Liver (tissue), 9 donors: ENCODE data around the gene ENC1. TPM values are rescaled to one million over a fixed set of nuclear protein-coding genes. Genes with fewer than 3 reads are reported as not detected.

Source experiments
- DNase-seq: peaks from one replicate; pipeline ENCODE4 v3.0.0-alpha.2; 2017; ENCODE audit warnings: low spot score
- H3K27ac ChIP-seq, 2 donors: one replicate each; pipeline ENCODE4 v1.7.0; 2013; ENCODE audit warnings: inconsistent platforms in 2 of 2, low read length in 2 of 2, control low read depth in 1 of 2, low read depth in 1 of 2, mild to moderate bottlenecking in 1 of 2
- H3K27me3 ChIP-seq, 4 donors: one replicate each; pipeline versions ENCODE4 v1.6.1 to v1.7.0; 2013; ENCODE audit warnings: low read length in 3 of 4, inconsistent platforms in 1 of 4, mild to moderate bottlenecking in 1 of 4, moderate library complexity in 1 of 4; ENCODE audit not compliant: control insufficient read depth in 4 of 4, insufficient read depth in 4 of 4
- H3K36me3 ChIP-seq, 4 donors: one replicate each; pipeline versions ENCODE4 v1.6.1 to v1.7.0; 2013; ENCODE audit warnings: low read length in 3 of 4, mild to moderate bottlenecking in 3 of 4, low read depth in 1 of 4, moderate library complexity in 1 of 4; ENCODE audit not compliant: control insufficient read depth in 4 of 4, insufficient read depth in 3 of 4
- H3K4me1 ChIP-seq, 4 donors: one replicate each; pipeline versions ENCODE4 v1.6.1 to v1.7.0; 2013; ENCODE audit warnings: low read length in 3 of 4, mild to moderate bottlenecking in 3 of 4, moderate library complexity in 1 of 4; ENCODE audit not compliant: control insufficient read depth in 4 of 4, insufficient read depth in 4 of 4
- H3K4me3 ChIP-seq, 3 donors: one replicate each; pipeline versions ENCODE4 v1.6.1 to v1.7.0; 2013; ENCODE audit warnings: low read length in 3 of 3, control low read depth in 1 of 3, low read depth in 1 of 3, mild to moderate bottlenecking in 1 of 3
- H3K9ac ChIP-seq, 2 donors: one replicate each; pipeline ENCODE4 v1.7.0; 2013; ENCODE audit warnings: low read length in 2 of 2, mild to moderate bottlenecking in 2 of 2, moderate library complexity in 2 of 2, control low read depth in 1 of 2, low read depth in 1 of 2
- H3K9me3 ChIP-seq, 4 donors: one replicate each; pipeline versions ENCODE4 v1.6.1 to v1.7.0; 2013; ENCODE audit warnings: low read length in 3 of 4; ENCODE audit not compliant: control insufficient read depth in 4 of 4
- EGR1 ChIP-seq, 2 donors: IDR thresholded peaks; 2 replicates each; pipeline ENCODE4 v1.6.1; 2016 to 2018; ENCODE audit warnings: antibody characterized with exemption in 2 of 2, low read depth in 2 of 2
- FOXA1 ChIP-seq: IDR thresholded peaks from 2 replicates; pipeline ENCODE4 v1.6.1; 2016; ENCODE audit warnings: antibody characterized with exemption
- FOXA2 ChIP-seq: IDR thresholded peaks from 2 replicates; pipeline ENCODE4 v1.6.1; 2016; ENCODE audit warnings: antibody characterized with exemption
- GABPA ChIP-seq, 2 donors: IDR thresholded peaks in 1 of 2; conservative IDR thresholded peaks in 1 of 2; 2 replicates each; pipeline ENCODE4 v1.6.1; 2016; ENCODE audit warnings: antibody characterized with exemption in 2 of 2, mild to moderate bottlenecking in 1 of 2, moderate library complexity in 1 of 2
- HNF4A ChIP-seq, 2 donors: conservative IDR thresholded peaks; 2 replicates each; pipeline ENCODE4 v1.6.1; 2016; ENCODE audit warnings: antibody characterized with exemption in 2 of 2, mild to moderate bottlenecking in 2 of 2
- HNF4G ChIP-seq: IDR thresholded peaks from 2 replicates; pipeline ENCODE4 v1.6.1; 2016; ENCODE audit warnings: antibody characterized with exemption
- JUND ChIP-seq, 2 donors: IDR thresholded peaks; 2 replicates each; pipeline ENCODE4 v1.6.1; 2016; ENCODE audit warnings: antibody characterized with exemption in 2 of 2
- NR2F2 ChIP-seq: IDR thresholded peaks from 2 replicates; pipeline ENCODE4 v1.6.1; 2016; ENCODE audit warnings: antibody characterized with exemption
- RAD21 ChIP-seq, 2 donors: IDR thresholded peaks; 2 replicates each; pipeline ENCODE4 v1.6.1; 2016; ENCODE audit warnings: antibody characterized with exemption in 2 of 2, mild to moderate bottlenecking in 2 of 2
- RXRA ChIP-seq, 2 donors: IDR thresholded peaks; 2 replicates each; pipeline ENCODE4 v1.6.1; 2017 to 2018; ENCODE audit warnings: antibody characterized with exemption in 2 of 2, mild to moderate bottlenecking in 1 of 2
- SP1 ChIP-seq: IDR thresholded peaks from 2 replicates; pipeline ENCODE4 v1.6.1; 2018; ENCODE audit warnings: antibody characterized with exemption, mild to moderate bottlenecking
- TAF1 ChIP-seq: conservative IDR thresholded peaks from 2 replicates; pipeline ENCODE4 v1.6.1; 2016; ENCODE audit warnings: antibody characterized with exemption, mild to moderate bottlenecking
- YY1 ChIP-seq: IDR thresholded peaks from 2 replicates; pipeline ENCODE4 v1.6.1; 2016; ENCODE audit warnings: antibody characterized with exemption, mild to moderate bottlenecking
- WGBS: extraction: QIAGEN DNeasy Blood & Tissue Kit; methylation state at CpG from one replicate; pipeline ENCODE4 v1.1.7; 2013; 5-methylcytosine and 5-hydroxymethylcytosine counted together
- polyA plus RNA-seq, 2 donors: library from polyadenylated mRNA; stranded (reverse) in 1 of 2; unstranded in 1 of 2; fragments of 200-250 nt in 1 of 2; fragments of >200 nt in 1 of 2; fragmentation: Nextera tagmentation in 1 of 2; extraction: Ambion mirVana in 1 of 2; gene quantifications; one replicate each; pipeline versions ENCODE4 v1.2.1 to v1.2.3, GENCODE V29; 2013 to 2015
- total RNA-seq, 2 donors: library from RNA; depleted of rRNA; stranded (reverse); fragments of >200 nt; gene quantifications; one replicate each; pipeline ENCODE4 v1.2.3, GENCODE V29; 2014
- TF ChIP-seq, protein P1 (sequence below): fragments of 150-350 bp; IDR thresholded peaks from 2 replicates; pipeline ENCODE4 v1.5.1; 2017; ENCODE audit warnings: improper control_type of control experiment, low read depth, low read length; ENCODE audit not compliant: missing input control
- TF ChIP-seq, protein P2 (sequence below): IDR thresholded peaks from 2 replicates; pipeline ENCODE4 v1.6.1; 2016; ENCODE audit warnings: antibody characterized with exemption
- TF ChIP-seq, protein P3 (sequence below): IDR thresholded peaks from 2 replicates; pipeline ENCODE4 v1.6.1; 2016; ENCODE audit warnings: antibody characterized with exemption
- TF ChIP-seq, protein P4 (sequence below): IDR thresholded peaks from 2 replicates; pipeline ENCODE4 v1.6.1; 2016; ENCODE audit warnings: antibody characterized with exemption, mild to moderate bottlenecking
- TF ChIP-seq, protein P5 (sequence below): IDR thresholded peaks from 2 replicates; pipeline ENCODE4 v1.6.1; 2016; ENCODE audit warnings: antibody characterized with exemption
- donor health status: healthy.
- donor health status: healthy.
- donor health status: healthy.
- donor health status: healthy.
- donor health status: healthy.

Gene ENC1
- total and polyA plus RNA-seq, 4 donors, result 5.7 to 34.4 (median 13.8) TPM

DNA sequence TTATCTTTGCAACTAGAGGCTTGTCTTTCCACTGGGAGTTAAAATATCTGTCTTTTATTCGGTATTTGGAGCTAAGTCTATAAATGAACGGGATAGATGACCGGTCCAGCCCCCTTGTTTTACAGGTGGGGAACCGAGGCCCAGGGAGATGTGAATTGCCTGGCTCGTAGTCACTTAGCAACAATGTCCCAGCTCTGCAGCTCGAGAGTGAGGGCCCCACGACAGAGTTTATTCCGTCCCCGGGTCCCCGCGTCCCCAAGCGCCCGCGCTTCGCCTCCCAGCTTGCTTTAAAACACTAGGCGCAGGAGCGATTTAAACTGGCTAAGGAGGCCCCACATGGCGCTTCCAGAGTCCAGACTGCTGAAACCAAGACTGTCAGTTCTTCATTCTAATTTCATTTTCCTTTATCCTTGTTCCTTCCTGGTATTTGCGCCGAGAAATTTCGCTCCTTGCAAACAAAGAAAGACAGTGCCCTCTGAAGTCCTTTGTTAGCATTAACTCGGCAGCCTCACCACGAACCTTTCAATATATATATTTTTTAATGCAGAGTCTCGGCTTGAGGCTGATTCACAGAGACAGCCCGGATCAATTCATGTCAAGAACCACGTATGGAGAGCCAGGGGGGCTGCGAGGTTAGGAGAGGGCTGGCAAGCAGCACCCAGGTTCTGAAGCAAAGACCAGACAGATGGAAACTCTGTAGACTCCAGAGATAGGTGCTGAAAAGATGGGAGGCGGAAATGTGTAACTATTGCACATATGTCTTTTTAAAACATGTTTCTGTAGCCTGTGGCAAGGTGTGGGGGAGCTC lies 1.4 kb upstream of the ENC1 start:
- Histone ChIP-seq H3K9me3 (no peaks in the 10 kb centered on the region), H3K4me1 (peaks cover 3 to 44% (median 27%) of the 10 kb centered on the region in 4 donors), H3K27me3 (no peaks in the 10 kb centered on the region), H3K9ac (peak overlapping the region; percentile 47 to 51), H3K4me3 (peak overlapping the region; percentile 74 to 95 (median 78)), H3K27ac (peak overlapping the region; percentile 91 to 92), H3K36me3 (no peaks in the 10 kb centered on the region)
- peak; percentile 49 for DNase-seq
- 4% methylated on average over 28 of the region's 28 CpGs for WGBS
- TF ChIP-seq HNF4A (conservative IDR thresholded peaks at IDR 0.05) (peak in 1 of 2 donors; percentile 24), RXRA (IDR thresholded peaks at IDR 0.05) (no peak), YY1 (peak; percentile 7), RAD21 (IDR thresholded peaks at IDR 0.05) (peak; percentile 91 to 95)
- TF ChIP-seq, protein P1, sequence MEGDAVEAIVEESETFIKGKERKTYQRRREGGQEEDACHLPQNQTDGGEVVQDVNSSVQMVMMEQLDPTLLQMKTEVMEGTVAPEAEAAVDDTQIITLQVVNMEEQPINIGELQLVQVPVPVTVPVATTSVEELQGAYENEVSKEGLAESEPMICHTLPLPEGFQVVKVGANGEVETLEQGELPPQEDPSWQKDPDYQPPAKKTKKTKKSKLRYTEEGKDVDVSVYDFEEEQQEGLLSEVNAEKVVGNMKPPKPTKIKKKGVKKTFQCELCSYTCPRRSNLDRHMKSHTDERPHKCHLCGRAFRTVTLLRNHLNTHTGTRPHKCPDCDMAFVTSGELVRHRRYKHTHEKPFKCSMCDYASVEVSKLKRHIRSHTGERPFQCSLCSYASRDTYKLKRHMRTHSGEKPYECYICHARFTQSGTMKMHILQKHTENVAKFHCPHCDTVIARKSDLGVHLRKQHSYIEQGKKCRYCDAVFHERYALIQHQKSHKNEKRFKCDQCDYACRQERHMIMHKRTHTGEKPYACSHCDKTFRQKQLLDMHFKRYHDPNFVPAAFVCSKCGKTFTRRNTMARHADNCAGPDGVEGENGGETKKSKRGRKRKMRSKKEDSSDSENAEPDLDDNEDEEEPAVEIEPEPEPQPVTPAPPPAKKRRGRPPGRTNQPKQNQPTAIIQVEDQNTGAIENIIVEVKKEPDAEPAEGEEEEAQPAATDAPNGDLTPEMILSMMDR, result peak; percentile 71
- TF ChIP-seq, protein P2, sequence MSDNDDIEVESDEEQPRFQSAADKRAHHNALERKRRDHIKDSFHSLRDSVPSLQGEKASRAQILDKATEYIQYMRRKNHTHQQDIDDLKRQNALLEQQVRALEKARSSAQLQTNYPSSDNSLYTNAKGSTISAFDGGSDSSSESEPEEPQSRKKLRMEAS, result no peak

DNA sequence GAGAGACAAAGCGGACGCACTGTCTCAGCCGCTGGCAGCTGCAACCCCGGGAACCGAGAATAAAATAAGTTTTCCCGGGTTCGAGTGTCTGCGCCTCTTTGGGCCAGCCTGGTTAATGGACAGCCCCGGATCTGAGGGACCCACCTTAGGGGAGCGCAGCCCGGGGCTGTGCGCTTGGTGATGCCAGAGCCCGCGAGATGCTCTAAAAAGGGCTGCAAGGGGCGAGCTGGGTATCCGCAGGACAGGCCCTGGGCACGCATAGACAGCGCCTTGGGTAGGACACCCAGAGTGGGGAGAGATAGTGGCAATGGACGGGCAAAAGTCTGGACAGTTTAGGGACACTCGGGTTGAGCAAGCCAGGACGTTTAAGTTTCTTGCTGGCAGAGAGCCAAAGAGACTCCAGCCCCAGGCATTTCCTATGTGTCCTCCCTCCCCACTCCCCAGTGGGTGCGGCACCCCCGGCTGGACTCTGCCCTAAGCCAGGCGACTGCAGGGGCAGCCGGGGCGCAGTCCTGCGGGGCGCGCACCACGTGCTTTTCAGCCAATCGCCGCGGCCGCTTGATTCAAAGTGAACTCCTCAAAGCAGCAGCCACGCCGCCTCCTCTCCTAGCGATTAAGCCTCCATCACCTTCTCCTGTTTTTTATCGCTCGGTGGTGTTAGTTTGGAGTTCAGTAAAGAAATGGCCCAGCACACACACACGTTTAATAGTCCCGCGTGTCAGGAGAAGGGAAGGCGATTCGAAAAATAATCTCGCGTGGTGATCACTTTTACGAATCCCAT lies 616 bp upstream of the ENC1 start:
- H3K27me3 ChIP-seq, result no peaks in the 10 kb centered on the region
- peaks cover 0 to under 1% (median 0%) of the 10 kb centered on the region in 4 donors for H3K36me3 ChIP-seq
- WGBS, result under 1% methylated on average over 47 of the region's 47 CpGs
- H3K4me3 ChIP-seq, result peak overlapping the region; percentile 74 to 95 (median 78)
- TF ChIP-seq FOXA1, result no peak
- TF ChIP-seq, protein P3, sequence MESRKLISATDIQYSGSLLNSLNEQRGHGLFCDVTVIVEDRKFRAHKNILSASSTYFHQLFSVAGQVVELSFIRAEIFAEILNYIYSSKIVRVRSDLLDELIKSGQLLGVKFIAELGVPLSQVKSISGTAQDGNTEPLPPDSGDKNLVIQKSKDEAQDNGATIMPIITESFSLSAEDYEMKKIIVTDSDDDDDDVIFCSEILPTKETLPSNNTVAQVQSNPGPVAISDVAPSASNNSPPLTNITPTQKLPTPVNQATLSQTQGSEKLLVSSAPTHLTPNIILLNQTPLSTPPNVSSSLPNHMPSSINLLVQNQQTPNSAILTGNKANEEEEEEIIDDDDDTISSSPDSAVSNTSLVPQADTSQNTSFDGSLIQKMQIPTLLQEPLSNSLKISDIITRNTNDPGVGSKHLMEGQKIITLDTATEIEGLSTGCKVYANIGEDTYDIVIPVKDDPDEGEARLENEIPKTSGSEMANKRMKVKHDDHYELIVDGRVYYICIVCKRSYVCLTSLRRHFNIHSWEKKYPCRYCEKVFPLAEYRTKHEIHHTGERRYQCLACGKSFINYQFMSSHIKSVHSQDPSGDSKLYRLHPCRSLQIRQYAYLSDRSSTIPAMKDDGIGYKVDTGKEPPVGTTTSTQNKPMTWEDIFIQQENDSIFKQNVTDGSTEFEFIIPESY, result no peak
- TF ChIP-seq, protein P4, sequence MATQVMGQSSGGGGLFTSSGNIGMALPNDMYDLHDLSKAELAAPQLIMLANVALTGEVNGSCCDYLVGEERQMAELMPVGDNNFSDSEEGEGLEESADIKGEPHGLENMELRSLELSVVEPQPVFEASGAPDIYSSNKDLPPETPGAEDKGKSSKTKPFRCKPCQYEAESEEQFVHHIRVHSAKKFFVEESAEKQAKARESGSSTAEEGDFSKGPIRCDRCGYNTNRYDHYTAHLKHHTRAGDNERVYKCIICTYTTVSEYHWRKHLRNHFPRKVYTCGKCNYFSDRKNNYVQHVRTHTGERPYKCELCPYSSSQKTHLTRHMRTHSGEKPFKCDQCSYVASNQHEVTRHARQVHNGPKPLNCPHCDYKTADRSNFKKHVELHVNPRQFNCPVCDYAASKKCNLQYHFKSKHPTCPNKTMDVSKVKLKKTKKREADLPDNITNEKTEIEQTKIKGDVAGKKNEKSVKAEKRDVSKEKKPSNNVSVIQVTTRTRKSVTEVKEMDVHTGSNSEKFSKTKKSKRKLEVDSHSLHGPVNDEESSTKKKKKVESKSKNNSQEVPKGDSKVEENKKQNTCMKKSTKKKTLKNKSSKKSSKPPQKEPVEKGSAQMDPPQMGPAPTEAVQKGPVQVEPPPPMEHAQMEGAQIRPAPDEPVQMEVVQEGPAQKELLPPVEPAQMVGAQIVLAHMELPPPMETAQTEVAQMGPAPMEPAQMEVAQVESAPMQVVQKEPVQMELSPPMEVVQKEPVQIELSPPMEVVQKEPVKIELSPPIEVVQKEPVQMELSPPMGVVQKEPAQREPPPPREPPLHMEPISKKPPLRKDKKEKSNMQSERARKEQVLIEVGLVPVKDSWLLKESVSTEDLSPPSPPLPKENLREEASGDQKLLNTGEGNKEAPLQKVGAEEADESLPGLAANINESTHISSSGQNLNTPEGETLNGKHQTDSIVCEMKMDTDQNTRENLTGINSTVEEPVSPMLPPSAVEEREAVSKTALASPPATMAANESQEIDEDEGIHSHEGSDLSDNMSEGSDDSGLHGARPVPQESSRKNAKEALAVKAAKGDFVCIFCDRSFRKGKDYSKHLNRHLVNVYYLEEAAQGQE, result no peak
- no peak for TF ChIP-seq TAF1
- peak; percentile 55 for TF ChIP-seq SP1
- no peak for TF ChIP-seq FOXA2
- TF ChIP-seq, protein P2, result peak; percentile 4
- peak; percentile 52 to 55 for TF ChIP-seq RXRA (IDR thresholded peaks at IDR 0.05)
- TF ChIP-seq, protein P5, sequence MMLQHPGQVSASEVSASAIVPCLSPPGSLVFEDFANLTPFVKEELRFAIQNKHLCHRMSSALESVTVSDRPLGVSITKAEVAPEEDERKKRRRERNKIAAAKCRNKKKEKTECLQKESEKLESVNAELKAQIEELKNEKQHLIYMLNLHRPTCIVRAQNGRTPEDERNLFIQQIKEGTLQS, result no peak
- peak; percentile 74 for TF ChIP-seq HNF4G
- TF ChIP-seq EGR1 (IDR thresholded peaks at IDR 0.05; ENCODE audit: low read depth in 2 of 2), result no peak
- peak; percentile 88 for TF ChIP-seq HNF4A (conservative IDR thresholded peaks at IDR 0.05)
- TF ChIP-seq, protein P1, result no peak
- TF ChIP-seq JUND (IDR thresholded peaks at IDR 0.05), result peak; percentile 28 to 29
- no peak for TF ChIP-seq NR2F2
- TF ChIP-seq GABPA (IDR thresholded peaks at IDR 0.05 in 1 of 2, conservative IDR thresholded peaks at IDR 0.05 in 1 of 2), result peak in 1 of 2 donors; percentile 10
- peak; percentile 53 for TF ChIP-seq YY1
- TF ChIP-seq RAD21 (IDR thresholded peaks at IDR 0.05), result peak in 1 of 2 donors; percentile 41
- H3K9ac ChIP-seq, result peak overlapping the region; percentile 47 to 51
- peaks cover 3 to 44% (median 29%) of the 10 kb centered on the region in 4 donors for H3K4me1 ChIP-seq
- no peaks in the 10 kb centered on the region for H3K9me3 ChIP-seq
- peak overlapping the region; percentile 91 to 92 for H3K27ac ChIP-seq
- peak; percentile 79 for DNase-seq
